ENCODE measurements around the gene NEGR1.

The NEGR1 gene

DNA sequence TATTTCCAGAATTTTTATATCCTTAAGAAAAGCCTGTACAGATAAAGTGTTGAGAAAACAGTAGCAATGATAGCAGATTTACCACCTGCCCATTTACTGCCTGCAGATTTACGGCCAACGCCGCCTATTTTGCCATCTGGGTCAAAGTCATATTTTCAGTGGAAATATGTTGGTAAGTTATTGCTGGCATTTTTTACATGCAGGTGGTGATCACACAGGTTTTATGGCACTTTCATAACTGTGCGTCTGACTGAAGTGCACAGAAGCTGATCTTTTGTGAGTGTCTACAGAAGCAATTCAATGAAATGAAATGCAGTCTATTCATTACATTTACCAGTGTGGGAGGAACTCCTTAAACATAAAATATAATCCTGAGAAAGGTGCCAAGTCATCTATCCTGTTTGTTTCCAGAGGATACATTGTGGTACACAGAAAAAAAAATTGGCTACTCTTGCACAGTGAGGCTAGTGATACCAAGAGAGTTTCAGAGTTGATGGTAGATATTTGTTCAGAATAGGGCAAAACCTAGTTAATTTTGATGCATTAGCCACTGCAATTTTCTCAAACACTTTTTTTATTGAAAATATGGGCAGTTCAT, 458.5 kb downstream of the NEGR1 start:
- H3K4me3 ChIP-seq (ENCODE audit: low read depth, low read length) = no peak overlapping the region
- no peak for DNase-seq (ENCODE audit: low read depth)
- TF ChIP-seq, protein P1, sequence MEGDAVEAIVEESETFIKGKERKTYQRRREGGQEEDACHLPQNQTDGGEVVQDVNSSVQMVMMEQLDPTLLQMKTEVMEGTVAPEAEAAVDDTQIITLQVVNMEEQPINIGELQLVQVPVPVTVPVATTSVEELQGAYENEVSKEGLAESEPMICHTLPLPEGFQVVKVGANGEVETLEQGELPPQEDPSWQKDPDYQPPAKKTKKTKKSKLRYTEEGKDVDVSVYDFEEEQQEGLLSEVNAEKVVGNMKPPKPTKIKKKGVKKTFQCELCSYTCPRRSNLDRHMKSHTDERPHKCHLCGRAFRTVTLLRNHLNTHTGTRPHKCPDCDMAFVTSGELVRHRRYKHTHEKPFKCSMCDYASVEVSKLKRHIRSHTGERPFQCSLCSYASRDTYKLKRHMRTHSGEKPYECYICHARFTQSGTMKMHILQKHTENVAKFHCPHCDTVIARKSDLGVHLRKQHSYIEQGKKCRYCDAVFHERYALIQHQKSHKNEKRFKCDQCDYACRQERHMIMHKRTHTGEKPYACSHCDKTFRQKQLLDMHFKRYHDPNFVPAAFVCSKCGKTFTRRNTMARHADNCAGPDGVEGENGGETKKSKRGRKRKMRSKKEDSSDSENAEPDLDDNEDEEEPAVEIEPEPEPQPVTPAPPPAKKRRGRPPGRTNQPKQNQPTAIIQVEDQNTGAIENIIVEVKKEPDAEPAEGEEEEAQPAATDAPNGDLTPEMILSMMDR (conservative IDR thresholded peaks at IDR 0.05; ENCODE audit: low read depth, low read length) = no peak

DNA sequence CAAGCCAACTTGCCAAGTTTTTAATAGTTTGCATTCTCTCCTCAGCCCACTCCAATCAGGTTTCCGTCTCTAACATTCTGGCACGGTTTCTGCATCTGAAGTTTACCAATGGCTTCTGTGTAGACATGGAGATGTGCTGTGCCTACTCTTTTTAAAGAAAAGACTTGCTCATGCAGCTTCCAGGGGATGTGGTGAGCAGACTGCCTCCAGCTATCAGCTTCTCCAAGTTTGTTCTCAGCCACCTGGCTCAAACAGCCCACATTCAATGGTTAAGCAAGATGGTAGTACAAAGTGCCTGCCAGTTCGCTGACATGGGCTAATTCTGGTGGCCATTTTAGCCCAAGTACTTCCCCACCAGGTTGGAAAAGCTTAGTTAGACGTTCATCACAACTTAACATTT, 465.3 kb downstream of the NEGR1 start:
- no peak overlapping the region for H3K4me3 ChIP-seq (ENCODE audit: low read depth, low read length)
- TF ChIP-seq, protein P1 (conservative IDR thresholded peaks at IDR 0.05; ENCODE audit: low read depth, low read length) = no peak
- no peak for DNase-seq (ENCODE audit: low read depth)

DNA sequence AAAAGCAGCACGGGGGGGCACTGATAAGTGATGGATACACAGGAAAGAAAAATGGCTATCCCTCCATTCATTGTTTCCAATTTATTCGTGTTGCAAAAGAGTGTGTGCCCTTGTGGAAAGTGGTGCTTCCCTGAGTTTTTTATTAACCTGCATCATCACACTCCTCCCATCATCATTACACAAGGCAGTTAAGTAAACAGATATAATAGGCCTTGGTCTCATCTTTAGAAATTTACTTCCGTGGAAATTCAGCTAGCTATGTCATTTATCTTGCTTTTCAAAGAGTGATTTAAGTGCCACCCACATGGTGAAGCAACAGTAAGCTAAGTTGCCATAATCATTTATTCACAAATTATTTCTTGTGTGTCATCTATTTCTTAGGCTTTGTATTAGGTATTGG, 473.3 kb downstream of the NEGR1 start:
- no peak for DNase-seq (ENCODE audit: low read depth)
- TF ChIP-seq, protein P1 (conservative IDR thresholded peaks at IDR 0.05; ENCODE audit: low read depth, low read length) = no peak
- H3K4me3 ChIP-seq (ENCODE audit: low read depth, low read length) = no peak overlapping the region

DNA sequence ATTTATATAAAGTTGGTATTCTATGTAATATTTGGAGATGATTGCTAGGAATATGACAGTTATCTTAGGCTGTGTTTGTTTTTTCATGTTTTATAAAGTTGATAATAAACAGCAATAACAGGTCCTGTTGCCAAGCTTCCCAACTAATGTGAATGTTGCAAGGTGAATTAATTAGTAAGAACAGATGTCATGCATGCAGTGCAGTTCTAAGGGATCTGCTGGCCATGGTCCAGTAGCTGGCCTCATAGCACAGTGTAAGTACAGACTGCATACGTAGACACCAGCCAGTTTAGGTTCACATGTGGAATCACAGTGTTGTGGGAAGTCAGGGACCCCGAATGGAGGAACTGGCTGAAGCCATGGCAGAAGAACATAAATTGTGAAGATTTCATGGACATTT, 478.2 kb downstream of the NEGR1 start:
- H3K4me3 ChIP-seq (ENCODE audit: low read depth, low read length) = no peak overlapping the region
- TF ChIP-seq, protein P1 (conservative IDR thresholded peaks at IDR 0.05; ENCODE audit: low read depth, low read length) = no peak
- DNase-seq (ENCODE audit: low read depth) = no peak

DNA sequence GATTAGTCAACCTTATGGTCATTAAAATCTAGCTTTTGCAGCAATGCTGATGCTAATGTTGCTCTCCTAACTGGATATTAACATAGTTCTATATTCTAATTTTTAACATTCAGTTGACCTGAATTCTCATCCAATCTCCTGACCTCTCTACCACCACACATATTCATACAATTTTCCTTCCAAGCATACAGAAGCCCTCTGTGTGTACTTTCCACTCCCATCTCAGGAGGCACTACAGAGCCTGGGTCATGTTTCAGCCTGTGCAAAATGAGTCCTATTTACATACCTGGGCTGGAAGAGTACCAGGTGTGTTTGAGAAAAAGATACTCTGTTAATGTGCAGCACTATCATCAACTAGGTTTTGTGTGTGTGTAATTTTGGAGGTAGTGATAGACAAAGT, 486.3 kb downstream of the NEGR1 start:
- DNase-seq (ENCODE audit: low read depth) = no peak
- TF ChIP-seq, protein P1 (conservative IDR thresholded peaks at IDR 0.05; ENCODE audit: low read depth, low read length) = no peak
- H3K4me3 ChIP-seq (ENCODE audit: low read depth, low read length) = no peak overlapping the region

DNA sequence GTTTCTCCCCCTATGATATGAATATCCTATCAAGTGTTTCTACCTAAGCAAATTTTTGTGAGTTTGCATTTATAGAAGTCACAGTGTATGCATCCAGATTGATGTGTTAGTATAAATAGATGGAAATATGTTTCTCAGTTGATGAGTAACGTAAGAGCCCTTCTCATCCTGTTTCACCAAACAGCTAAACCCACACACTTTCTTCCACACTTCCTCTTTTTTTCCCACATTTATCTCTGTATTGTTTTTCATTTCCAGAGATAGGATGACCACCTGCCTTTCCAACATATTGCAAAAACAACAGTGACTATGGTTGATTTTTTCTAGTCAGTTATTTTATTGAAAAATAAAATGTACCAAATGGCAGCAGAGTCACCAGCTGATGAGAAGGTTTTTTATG, 490.1 kb downstream of the NEGR1 start:
- no peak for DNase-seq (ENCODE audit: low read depth)
- TF ChIP-seq, protein P1 (conservative IDR thresholded peaks at IDR 0.05; ENCODE audit: low read depth, low read length) = no peak
- no peak overlapping the region for H3K4me3 ChIP-seq (ENCODE audit: low read depth, low read length)

DNA sequence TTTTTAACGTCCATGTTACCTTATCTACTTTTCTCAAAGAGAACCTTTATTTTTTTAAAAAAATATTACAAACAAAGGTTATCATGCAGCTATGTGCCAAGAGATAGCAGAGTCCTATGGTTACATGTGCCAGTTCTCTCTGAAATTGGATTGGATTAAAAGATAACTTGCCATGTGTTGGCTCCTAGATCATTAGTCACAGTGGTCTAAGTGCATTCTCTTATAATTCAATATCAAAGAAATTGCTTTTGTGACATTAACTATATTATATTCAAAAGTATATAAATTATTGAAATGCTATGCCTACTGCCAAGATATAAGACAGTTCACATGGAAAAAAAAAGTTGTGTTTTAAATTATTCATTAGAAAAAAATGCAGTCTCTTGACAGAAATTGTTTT, 494.2 kb downstream of the NEGR1 start:
- no peak for DNase-seq (ENCODE audit: low read depth)
- H3K4me3 ChIP-seq (ENCODE audit: low read depth, low read length) = no peak overlapping the region
- TF ChIP-seq, protein P1 (conservative IDR thresholded peaks at IDR 0.05; ENCODE audit: low read depth, low read length) = no peak

Measured in choroid plexus epithelial cell (primary cell).